Activated naive CD4-positive, alpha-beta T cell treated with anti-CD3 and anti-CD28 coated beads for 36 hours (primary cell): ENCODE results near the gene MYOCOS. TPM values are rescaled to one million over a fixed set of nuclear protein-coding genes. Genes with fewer than 3 reads are reported as not detected.
"Not testable (repeated sequence)": the region's sequence is repeated elsewhere in the genome, so short reads cannot be mapped to it uniquely, and the experiment has no call there.

ENCODE experiments used
- CTCF ChIA-PET: fragments of 350-600 bp; sonication (Branson Sonifier 250); formaldehyde crosslinking; loops from one replicate; lab custom pipeline; 2021; ENCODE audit warnings: antibody characterized with exemption; lab: Charles Lee
- DNase-seq: peaks from one replicate; pipeline ENCODE4 v3.0.0-alpha.2; 2020
- H3K27ac Mint-ChIP-seq: one replicate; pipeline ENCODE4 v1.8.0; 2021; ENCODE audit warnings: mild to moderate bottlenecking, mixed read lengths
- H3K27me3 Mint-ChIP-seq: one replicate; pipeline ENCODE4 v1.8.0; 2021; ENCODE audit warnings: low read depth, mixed read lengths
- H3K36me3 Mint-ChIP-seq: one replicate; pipeline ENCODE4 v1.8.0; 2021; ENCODE audit warnings: low read depth, mixed read lengths
- H3K4me1 Mint-ChIP-seq: one replicate; pipeline ENCODE4 v1.8.0; 2021; ENCODE audit warnings: low read depth, mixed read lengths
- H3K4me3 Mint-ChIP-seq: one replicate; pipeline ENCODE4 v1.8.0; 2021; ENCODE audit warnings: mild to moderate bottlenecking, moderate library complexity, mixed read lengths
- H3K9me3 Mint-ChIP-seq: one replicate; pipeline ENCODE4 v1.8.0; 2021; ENCODE audit warnings: mixed read lengths
- intact Hi-C: fragments of 100-400 bp; cut with micrococcal nuclease; formaldehyde crosslinking; loops from one replicate; pipeline ENCODE4 v1.15.1; 2023
- total RNA-seq, 2 experiments: library from RNA; stranded (reverse); gene quantifications; one replicate each; pipeline ENCODE4 v1.2.3, GENCODE V29; 2021

Gene MYOCOS
- total RNA-seq, 2 experiments from 2014 or later, result not detected

DNA sequence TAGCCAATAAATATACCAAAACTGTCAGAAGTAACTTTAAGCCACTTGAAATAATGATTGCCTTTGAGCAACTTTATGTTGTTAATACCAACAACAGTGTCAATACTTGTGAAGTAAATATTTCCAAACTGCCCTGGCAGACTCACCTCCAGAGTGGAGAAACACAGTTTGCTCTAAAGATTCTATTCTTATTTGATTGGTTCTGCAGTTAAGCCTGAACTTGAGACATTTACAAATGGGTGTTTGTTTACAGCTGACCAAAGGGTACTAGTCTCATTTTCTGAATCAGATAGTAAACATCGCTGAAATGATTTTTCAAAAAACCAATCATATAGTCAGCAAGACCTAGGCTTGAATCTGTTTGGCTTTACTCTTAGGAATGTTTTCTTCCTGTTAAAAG lies 31.8 kb downstream of the MYOCOS start:
- no peaks in the 10 kb centered on the region for H3K9me3 Mint-ChIP-seq

GRCh38 chr1:171654201-171654941 lies 32.3 kb downstream of the MYOCOS start:
- CTCF ChIA-PET, result interaction anchor here (0.8 to 3.4 kb wide), 18 partner anchors 9 to 332 kb away, joined by 3 to 24 read pairs (median 4); partner anchors contain the start of genes METTL13 and VAMP4

More for the DNA sequence above, 31.8 kb downstream of the MYOCOS start:
- Mint-ChIP-seq H3K36me3 (no peaks in the 10 kb centered on the region), H3K27me3 (peaks cover 5% of the 10 kb centered on the region), H3K27ac (no peak overlapping the region), H3K4me1 (peaks cover 11% of the 10 kb centered on the region), H3K4me3 (no peak overlapping the region)
- intact Hi-C loops, result loop anchor here (2.0 to 10.0 kb wide), 3 partner anchors 65 to 741 kb away; partner anchors contain the start of gene PRRC2C
- no peak for DNase-seq
- CTCF ChIA-PET, result interaction anchor here (1.1 to 3.4 kb wide), 4 partner anchors 8 to 144 kb away, joined by 4 to 24 read pairs (median 4); no protein-coding TSS in a partner anchor

GRCh38 chr1:171654942-171655745 lies 33.1 kb downstream of the MYOCOS start:
- peaks cover 11% of the 10 kb centered on the region for H3K4me1 Mint-ChIP-seq
- intact Hi-C loops, result loop anchor here (1.0 to 10.0 kb wide), 6 partner anchors 64 to 740 kb away; partner anchors contain the start of genes METTL13 and PRRC2C
- no peak overlapping the region for H3K27ac Mint-ChIP-seq
- no peaks in the 10 kb centered on the region for H3K36me3 Mint-ChIP-seq
- no peaks in the 10 kb centered on the region for H3K9me3 Mint-ChIP-seq
- CTCF ChIA-PET, result interaction anchor here (0.8 to 3.4 kb wide), 21 partner anchors 9 to 331 kb away, joined by 3 to 24 read pairs (median 4); partner anchors contain the start of genes METTL13 and VAMP4
- DNase-seq, result peak; percentile 92
- H3K27me3 Mint-ChIP-seq, result peaks cover 5% of the 10 kb centered on the region
- H3K4me3 Mint-ChIP-seq, result peak overlapping the region; percentile 39

More at GRCh38 chr1:171654201-171654941, 32.3 kb downstream of the MYOCOS start:
- Mint-ChIP-seq H3K27me3 (peaks cover 5% of the 10 kb centered on the region), H3K36me3 (no peaks in the 10 kb centered on the region), H3K4me3 (no peak overlapping the region), H3K27ac (no peak overlapping the region), H3K4me1 (peaks cover 11% of the 10 kb centered on the region), H3K9me3 (no peaks in the 10 kb centered on the region)
- DNase-seq, result no peak
- intact Hi-C loops, result loop anchor here (2.0 to 10.0 kb wide), 3 partner anchors 64 to 740 kb away; partner anchors contain the start of gene PRRC2C

DNA sequence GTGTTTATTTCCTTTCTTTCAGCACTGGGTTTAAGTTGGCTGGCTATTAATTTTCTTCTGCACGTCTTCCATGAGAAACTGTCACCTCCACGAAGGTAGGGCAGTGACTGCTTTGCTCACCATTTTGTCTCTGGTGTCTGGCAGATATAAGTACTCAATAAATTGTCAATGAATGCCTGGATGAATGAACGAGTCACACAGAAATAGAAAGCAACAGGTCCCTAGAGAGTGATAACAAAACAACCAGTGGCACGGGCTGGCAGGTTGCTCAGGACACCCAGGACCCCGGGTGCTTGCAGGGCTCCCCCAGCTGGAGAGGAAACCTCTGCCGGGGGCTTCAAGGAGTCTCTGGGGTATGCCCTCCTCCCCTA lies 33.7 kb downstream of the MYOCOS start:
- no peaks in the 10 kb centered on the region for H3K9me3 Mint-ChIP-seq
- CTCF ChIA-PET, result interaction anchor here (0.8 to 3.4 kb wide), 13 partner anchors 10 to 328 kb away, joined by 3 to 24 read pairs (median 4); partner anchors contain the start of gene VAMP4
- no peaks in the 10 kb centered on the region for H3K36me3 Mint-ChIP-seq
- intact Hi-C loops, result loop anchor here (1.0 to 10.0 kb wide), 6 partner anchors 63 to 739 kb away; partner anchors contain the start of genes METTL13 and PRRC2C
- no peak for DNase-seq
- H3K27ac Mint-ChIP-seq, result no peak overlapping the region
- H3K27me3 Mint-ChIP-seq, result peaks cover 5% of the 10 kb centered on the region
- H3K4me1 Mint-ChIP-seq, result peaks cover 11% of the 10 kb centered on the region
- no peak overlapping the region for H3K4me3 Mint-ChIP-seq

DNA sequence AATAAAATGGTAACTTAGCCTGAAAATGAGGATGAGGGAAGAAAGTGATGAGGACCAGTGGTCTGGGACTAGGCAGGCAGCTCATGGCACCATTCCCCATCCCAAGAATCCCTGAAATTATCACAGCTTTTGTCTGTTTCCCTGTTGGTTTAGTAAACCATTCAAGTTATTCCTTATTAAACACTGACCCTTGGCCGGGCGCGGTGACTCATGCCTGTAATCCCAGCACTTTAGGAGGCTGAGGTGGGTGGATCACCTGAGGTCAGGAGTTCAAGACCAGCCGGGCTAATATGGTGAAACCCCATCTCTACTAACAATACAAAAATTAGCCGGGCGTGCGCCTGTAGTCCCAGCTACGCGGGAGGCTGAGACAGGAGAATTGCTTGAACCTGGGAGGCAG lies 34.2 kb downstream of the MYOCOS start:
- H3K4me1 Mint-ChIP-seq, result peaks cover 11% of the 10 kb centered on the region
- intact Hi-C loops, result loop anchor here (10.0 kb wide), 1 partner anchor 739 kb away; no protein-coding TSS in a partner anchor
- H3K4me3 Mint-ChIP-seq, H3K36me3 Mint-ChIP-seq, H3K9me3 Mint-ChIP-seq, DNase-seq, H3K27me3 Mint-ChIP-seq, H3K27ac Mint-ChIP-seq: not testable (repeated sequence)
- CTCF ChIA-PET, result interaction anchor here (0.5 to 3.4 kb wide), 9 partner anchors 10 to 378 kb away, joined by 3 to 24 read pairs (median 5); partner anchors contain the start of gene VAMP4

DNA sequence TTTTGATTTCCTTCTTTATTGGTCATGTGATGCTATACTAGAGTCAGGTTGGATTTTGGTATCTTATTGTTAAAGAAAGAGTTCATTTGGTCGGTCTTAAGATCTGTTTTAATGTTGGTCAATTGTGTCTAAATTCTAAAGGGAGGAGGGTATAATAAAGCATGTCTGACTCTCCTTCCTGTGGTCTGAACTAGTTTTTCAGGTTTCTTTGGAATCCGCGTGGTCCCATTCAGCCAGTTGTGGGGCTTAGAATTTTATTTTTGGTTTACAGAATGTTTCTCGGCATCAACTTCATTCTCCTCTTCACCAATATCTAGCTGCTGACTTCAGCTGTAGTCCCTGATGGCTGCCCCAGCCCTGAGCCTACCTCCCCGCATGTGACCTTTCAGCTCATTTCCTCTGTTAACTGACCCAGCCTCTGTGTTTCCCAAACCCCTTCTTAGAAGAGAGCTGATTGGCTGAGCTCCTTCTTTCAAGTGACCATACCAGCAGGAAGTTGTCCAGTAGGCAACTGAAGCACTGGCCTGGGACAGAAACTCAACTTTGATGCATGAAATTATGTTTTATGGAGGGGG lies 39.1 kb downstream of the MYOCOS start:
- Mint-ChIP-seq H3K27me3 (no peaks in the 10 kb centered on the region), H3K9me3 (no peaks in the 10 kb centered on the region), H3K27ac (no peak overlapping the region), H3K4me1 (no peaks in the 10 kb centered on the region), H3K4me3 (no peak overlapping the region), H3K36me3 (no peaks in the 10 kb centered on the region)
- intact Hi-C loops, result no loop called here
- CTCF ChIA-PET, result interaction anchor here (0.7 kb wide), 1 partner anchor 12 kb away, joined by 4 read pairs; no protein-coding TSS in a partner anchor
- no peak for DNase-seq

- intact Hi-C loops, result no loop called here
- no peak for DNase-seq
- Mint-ChIP-seq H3K27me3 (no peaks in the 10 kb centered on the region), H3K27ac (no peak overlapping the region), H3K4me3 (no peak overlapping the region), H3K36me3 (no peaks in the 10 kb centered on the region), H3K4me1 (no peaks in the 10 kb centered on the region), H3K9me3 (no peaks in the 10 kb centered on the region)
- CTCF ChIA-PET, result no interaction called here
Observed at GRCh38 chr1:171663036-171663853, 41.2 kb downstream of the MYOCOS start.

- Mint-ChIP-seq H3K27me3 (no peaks in the 10 kb centered on the region), H3K4me1 (no peaks in the 10 kb centered on the region), H3K27ac (no peak overlapping the region), H3K4me3 (no peak overlapping the region), H3K9me3 (no peaks in the 10 kb centered on the region), H3K36me3 (no peaks in the 10 kb centered on the region)
- intact Hi-C loops, result no loop called here
- CTCF ChIA-PET, result no interaction called here
- DNase-seq, result no peak
Observed at GRCh38 chr1:171663854-171664575, 42.0 kb downstream of the MYOCOS start.

- Mint-ChIP-seq H3K4me1 (no peaks in the 10 kb centered on the region), H3K9me3 (no peaks in the 10 kb centered on the region), H3K27ac (no peak overlapping the region), H3K36me3 (no peaks in the 10 kb centered on the region), H3K4me3 (no peak overlapping the region), H3K27me3 (no peaks in the 10 kb centered on the region)
- intact Hi-C loops, result no loop called here
- no peak for DNase-seq
- CTCF ChIA-PET, result interaction anchor here (1.5 kb wide), 1 partner anchor 20 kb away, joined by 4 read pairs; no protein-coding TSS in a partner anchor
Observed at GRCh38 chr1:171664976-171665375, 42.9 kb downstream of the MYOCOS start.

DNA sequence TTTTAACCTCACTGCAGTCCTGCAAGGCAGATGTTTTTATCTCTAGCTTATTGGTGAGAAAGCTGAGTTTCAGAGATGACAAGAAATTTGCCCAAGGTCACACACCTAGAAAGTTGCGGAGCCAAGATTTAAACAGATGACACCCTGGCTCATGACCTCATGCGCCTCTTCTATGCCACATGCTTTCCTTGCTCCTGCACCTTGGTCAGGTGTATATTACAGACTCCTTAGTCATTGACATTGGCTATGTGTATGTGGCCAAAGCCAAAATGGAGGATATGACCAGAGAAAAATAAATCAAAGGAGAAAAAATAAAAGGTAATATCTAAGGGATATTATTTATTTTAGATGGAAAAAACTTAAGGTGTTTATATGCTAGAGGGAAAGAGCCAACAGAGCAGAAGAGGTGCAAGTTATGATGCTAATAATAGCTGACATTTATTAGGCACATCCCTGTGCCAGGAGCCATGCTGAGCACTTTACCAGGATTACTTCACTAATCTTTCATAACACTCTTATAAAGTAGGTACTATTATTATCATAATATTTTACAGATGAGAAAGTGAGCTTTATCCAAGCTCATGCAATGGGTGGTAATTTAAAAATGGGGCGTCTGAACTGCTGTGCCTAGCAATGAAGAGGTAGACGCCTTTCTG lies 44.2 kb downstream of the MYOCOS start:
- Mint-ChIP-seq H3K27me3 (no peaks in the 10 kb centered on the region), H3K4me1 (no peaks in the 10 kb centered on the region), H3K9me3 (no peaks in the 10 kb centered on the region), H3K4me3 (no peak overlapping the region), H3K36me3 (no peaks in the 10 kb centered on the region), H3K27ac (no peak overlapping the region)
- intact Hi-C loops, result no loop called here
- no peak for DNase-seq
- CTCF ChIA-PET, result interaction anchor here (1.5 kb wide), 1 partner anchor 22 kb away, joined by 4 read pairs; no protein-coding TSS in a partner anchor
